GM18526 (cell line): Measurements from ENCODE around the gene SLC17A1.

Experiments used
- POLR2A ChIP-seq: IDR thresholded peaks from 3 replicates; pipeline ENCODE4 v1.6.1; 2011; ENCODE audit not compliant: insufficient read length; ENCODE audit errors: extremely low read depth

SLC17A1 gene

GRCh38 chr6:25753079-25753478 lies 78.8 kb downstream of the SLC17A1 start:
- TF ChIP-seq POLR2A, result no peak

- no peak for TF ChIP-seq POLR2A
Observed at GRCh38 chr6:25750906-25751305, 80.9 kb downstream of the SLC17A1 start.

- no peak for TF ChIP-seq POLR2A
Observed at GRCh38 chr6:25749837-25750236, 82.0 kb downstream of the SLC17A1 start.

- TF ChIP-seq POLR2A, result no peak
Observed at GRCh38 chr6:25748049-25748448, 83.8 kb downstream of the SLC17A1 start.

- no peak for TF ChIP-seq POLR2A
Observed at GRCh38 chr6:25747477-25747876, 84.4 kb downstream of the SLC17A1 start.

GRCh38 chr6:25746968-25747367 lies 84.9 kb downstream of the SLC17A1 start:
- no peak for TF ChIP-seq POLR2A

GRCh38 chr6:25745836-25746235 lies 86.0 kb downstream of the SLC17A1 start:
- TF ChIP-seq POLR2A, result no peak

- TF ChIP-seq POLR2A, result no peak
Observed at GRCh38 chr6:25743868-25744267, 88.0 kb downstream of the SLC17A1 start.

GRCh38 chr6:25735261-25735660 lies 96.6 kb downstream of the SLC17A1 start:
- no peak for TF ChIP-seq POLR2A
